ENCODE results near the gene GRID2.

The GRID2 gene

DNA sequence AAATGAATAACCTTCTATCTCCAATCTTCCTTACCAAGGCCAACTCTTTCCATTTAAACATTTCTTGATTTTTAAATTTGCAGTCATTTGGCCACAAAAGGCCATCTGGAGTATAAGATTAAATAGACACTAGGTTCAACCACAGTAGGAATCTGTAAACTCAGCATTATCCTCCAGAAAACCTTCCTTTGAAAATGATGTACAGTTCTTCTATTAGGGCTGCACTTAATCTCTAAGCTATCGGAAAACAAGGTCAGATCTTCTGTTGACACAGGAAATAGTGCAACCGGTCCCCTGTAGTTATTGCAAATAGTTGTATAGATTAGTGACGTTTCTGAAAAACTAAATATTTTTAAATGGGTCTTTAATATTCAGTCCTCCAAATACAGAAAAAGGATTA is 1165.8 kb downstream of the GRID2 start:
- TF ChIP-seq, protein P1, sequence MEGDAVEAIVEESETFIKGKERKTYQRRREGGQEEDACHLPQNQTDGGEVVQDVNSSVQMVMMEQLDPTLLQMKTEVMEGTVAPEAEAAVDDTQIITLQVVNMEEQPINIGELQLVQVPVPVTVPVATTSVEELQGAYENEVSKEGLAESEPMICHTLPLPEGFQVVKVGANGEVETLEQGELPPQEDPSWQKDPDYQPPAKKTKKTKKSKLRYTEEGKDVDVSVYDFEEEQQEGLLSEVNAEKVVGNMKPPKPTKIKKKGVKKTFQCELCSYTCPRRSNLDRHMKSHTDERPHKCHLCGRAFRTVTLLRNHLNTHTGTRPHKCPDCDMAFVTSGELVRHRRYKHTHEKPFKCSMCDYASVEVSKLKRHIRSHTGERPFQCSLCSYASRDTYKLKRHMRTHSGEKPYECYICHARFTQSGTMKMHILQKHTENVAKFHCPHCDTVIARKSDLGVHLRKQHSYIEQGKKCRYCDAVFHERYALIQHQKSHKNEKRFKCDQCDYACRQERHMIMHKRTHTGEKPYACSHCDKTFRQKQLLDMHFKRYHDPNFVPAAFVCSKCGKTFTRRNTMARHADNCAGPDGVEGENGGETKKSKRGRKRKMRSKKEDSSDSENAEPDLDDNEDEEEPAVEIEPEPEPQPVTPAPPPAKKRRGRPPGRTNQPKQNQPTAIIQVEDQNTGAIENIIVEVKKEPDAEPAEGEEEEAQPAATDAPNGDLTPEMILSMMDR (IDR thresholded peaks at IDR 0.05; ENCODE audit: insufficient read depth, low read depth, low read length, missing control alignments), result no peak
- no peak overlapping the region for H3K4me3 ChIP-seq (ENCODE audit: low read length)
- DNase-seq (ENCODE audit: low read depth), result no peak

DNA sequence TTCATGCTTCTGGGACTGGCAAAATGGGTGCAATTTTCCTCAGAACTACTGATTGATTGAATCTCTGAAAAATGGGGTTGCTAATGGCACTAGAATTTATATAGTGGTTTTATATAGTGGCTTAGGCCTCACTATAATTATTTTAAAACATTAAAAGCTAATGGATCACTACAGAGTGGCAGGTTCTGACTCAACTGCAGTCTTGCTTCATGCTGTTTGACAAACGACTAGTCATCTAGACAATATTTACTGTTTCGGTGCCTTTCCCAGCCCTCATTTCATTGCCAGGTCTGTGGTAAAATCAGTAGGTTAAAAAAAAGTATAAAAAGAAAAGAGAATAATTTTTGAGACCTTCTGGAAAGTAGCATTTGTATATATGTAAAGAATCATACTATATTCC is 1172.0 kb downstream of the GRID2 start:
- no peak overlapping the region for H3K4me3 ChIP-seq (ENCODE audit: low read length)
- TF ChIP-seq, protein P1 (IDR thresholded peaks at IDR 0.05; ENCODE audit: insufficient read depth, low read depth, low read length, missing control alignments), result no peak
- DNase-seq (ENCODE audit: low read depth), result peak; percentile 78

DNA sequence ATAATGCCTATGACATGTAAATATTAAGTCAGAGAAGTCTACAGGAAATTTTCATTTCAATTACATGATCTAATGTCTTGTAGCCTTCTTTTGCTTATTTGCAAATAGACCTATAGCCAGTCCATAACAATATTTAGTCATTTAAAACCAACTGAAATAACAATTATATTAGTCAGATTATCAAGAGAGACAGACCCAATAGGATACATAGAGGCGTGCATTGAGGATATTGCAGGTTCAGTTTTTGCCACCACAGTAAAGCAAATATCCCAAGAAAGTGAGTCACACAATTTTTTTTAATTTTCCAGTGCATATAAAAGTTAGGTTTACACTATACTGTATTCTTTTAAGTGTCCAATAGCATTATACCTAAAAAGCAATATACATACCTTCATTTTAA is 1175.0 kb downstream of the GRID2 start:
- TF ChIP-seq, protein P1 (IDR thresholded peaks at IDR 0.05; ENCODE audit: insufficient read depth, low read depth, low read length, missing control alignments), result no peak
- DNase-seq (ENCODE audit: low read depth), result peak; percentile 30
- H3K4me3 ChIP-seq (ENCODE audit: low read length), result no peak overlapping the region

DNA sequence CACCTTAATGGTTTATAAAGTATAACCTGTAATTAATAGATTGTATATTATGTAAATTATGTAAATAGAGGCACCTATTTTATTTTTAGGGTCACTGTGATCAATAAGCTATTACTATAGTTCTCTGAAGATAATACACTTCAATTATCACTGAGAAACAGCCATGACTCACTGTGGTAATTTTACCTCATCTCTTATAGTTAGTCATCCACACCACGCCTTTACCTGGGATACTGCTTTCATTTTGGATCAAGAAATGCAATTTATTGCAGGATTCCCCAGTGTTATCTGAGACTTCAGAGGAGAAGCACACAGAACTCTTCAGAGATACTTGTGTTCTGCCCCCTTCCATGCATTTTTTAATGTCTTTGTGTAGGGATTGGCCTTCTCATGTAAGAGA is 1176.7 kb downstream of the GRID2 start:
- TF ChIP-seq, protein P1 (IDR thresholded peaks at IDR 0.05; ENCODE audit: insufficient read depth, low read depth, low read length, missing control alignments), result no peak
- peak; percentile 76 for DNase-seq (ENCODE audit: low read depth)
- H3K4me3 ChIP-seq (ENCODE audit: low read length), result no peak overlapping the region

DNA sequence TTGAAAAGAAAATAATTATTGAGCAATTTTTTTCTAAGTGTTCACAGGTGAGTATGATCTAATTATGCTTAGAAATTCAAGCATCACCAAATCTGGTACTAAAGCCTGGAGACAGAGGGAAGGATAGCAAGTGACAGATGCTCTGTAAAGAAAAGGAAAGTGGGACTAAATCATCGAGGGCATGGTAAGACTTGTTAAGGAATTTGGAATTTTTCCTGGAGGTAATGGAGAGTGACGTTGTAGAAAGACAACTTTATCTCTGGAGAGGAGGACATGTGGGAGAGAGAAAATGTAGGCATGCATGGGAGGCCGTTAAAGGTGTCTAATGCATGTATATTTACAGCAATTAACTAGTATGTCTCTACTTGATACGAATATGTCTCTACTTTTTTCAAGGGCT is 1191.6 kb downstream of the GRID2 start:
- DNase-seq (ENCODE audit: low read depth), result peak; percentile 32
- no peak overlapping the region for H3K4me3 ChIP-seq (ENCODE audit: low read length)
- TF ChIP-seq, protein P1 (IDR thresholded peaks at IDR 0.05; ENCODE audit: insufficient read depth, low read depth, low read length, missing control alignments), result no peak

DNA sequence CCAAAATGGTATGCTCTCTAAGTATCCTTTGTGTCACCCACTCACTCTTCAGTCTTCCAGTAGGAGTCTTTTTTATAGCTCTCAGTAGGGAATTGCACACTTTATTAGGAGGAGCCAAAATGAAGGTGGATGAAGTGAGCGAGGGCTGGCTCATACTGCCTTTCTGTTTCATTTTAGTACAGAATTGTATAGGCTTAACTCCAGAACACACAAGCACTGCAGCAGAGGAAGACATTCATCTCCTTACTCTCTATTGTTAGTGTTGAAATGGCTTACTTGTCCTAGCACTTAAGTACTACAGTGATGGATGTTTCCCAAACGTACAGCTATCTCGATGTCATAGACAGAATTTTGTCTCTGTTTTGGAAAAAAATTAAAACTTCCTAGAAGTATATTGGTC is 1197.5 kb downstream of the GRID2 start:
- no peak for DNase-seq (ENCODE audit: low read depth)
- TF ChIP-seq, protein P1 (IDR thresholded peaks at IDR 0.05; ENCODE audit: insufficient read depth, low read depth, low read length, missing control alignments), result no peak
- no peak overlapping the region for H3K4me3 ChIP-seq (ENCODE audit: low read length)

DNA sequence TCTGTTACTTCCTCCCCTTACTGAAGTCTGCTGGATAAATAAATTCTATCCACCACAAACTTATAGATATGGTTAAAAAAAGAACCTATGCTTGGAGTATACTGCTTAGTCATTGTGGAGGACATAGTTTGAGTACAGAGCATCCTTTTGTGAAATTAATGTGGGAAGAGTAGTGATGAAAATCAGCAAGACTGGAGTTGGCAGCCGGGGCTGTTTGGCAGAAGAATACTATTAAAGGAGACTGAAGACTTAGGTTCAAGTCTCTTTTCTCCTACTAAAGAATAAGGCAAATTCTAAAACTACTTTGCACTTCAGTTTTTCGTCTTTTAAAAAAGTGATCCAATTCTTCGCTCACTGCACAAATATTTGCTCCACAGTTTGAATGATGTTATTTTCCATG is 1198.2 kb downstream of the GRID2 start:
- no peak for DNase-seq (ENCODE audit: low read depth)
- TF ChIP-seq, protein P1 (IDR thresholded peaks at IDR 0.05; ENCODE audit: insufficient read depth, low read depth, low read length, missing control alignments), result no peak
- no peak overlapping the region for H3K4me3 ChIP-seq (ENCODE audit: low read length)
